SJCRH30 (cell line): ENCODE data around the gene RASGEF1C. TPM values are rescaled to one million over a fixed set of nuclear protein-coding genes. Genes with fewer than 3 reads are reported as not detected.

ENCODE experiments used
- DNase-seq, 2 experiments: peaks; one replicate each; pipeline ENCODE4 v3.0.0-alpha.2; 2015 to 2020
- H3K27ac ChIP-seq: fragments of 250-450 bp; sonication (Bioruptor Pico); 2 replicates; pipeline ENCODE4 v1.5.1; 2020; ENCODE audit warnings: mild to moderate bottlenecking, moderate library complexity
- H3K27me3 ChIP-seq: fragments of 250-450 bp; sonication (Bioruptor Pico); 2 replicates; pipeline ENCODE4 v1.5.1; 2020; ENCODE audit warnings: mild to moderate bottlenecking, moderate library complexity
- H3K36me3 ChIP-seq: fragments of 250-450 bp; sonication (Bioruptor Pico); 2 replicates; pipeline ENCODE4 v1.5.1; 2020; ENCODE audit warnings: mild to moderate bottlenecking, moderate library complexity
- H3K4me1 ChIP-seq: fragments of 250-450 bp; sonication (Bioruptor Pico); 2 replicates; pipeline ENCODE4 v1.5.1; 2020; ENCODE audit warnings: mild to moderate bottlenecking, moderate library complexity
- H3K4me3 ChIP-seq: fragments of 250-450 bp; sonication (Bioruptor Pico); 2 replicates; pipeline ENCODE4 v1.5.1; 2020; ENCODE audit warnings: mild to moderate bottlenecking, moderate library complexity
- H3K9me3 ChIP-seq: fragments of 250-450 bp; sonication (Bioruptor Pico); replicated peaks from 2 replicates; pipeline ENCODE4 v1.5.1; 2020; ENCODE audit warnings: mild to moderate bottlenecking, moderate library complexity
- total RNA-seq: library from RNA; depleted of rRNA; stranded (reverse); fragments of >200 nt; shearing (Covaris generic); gene quantifications from 2 replicates; pipeline ENCODE4 v1.2.3, GENCODE V29; 2014

The RASGEF1C gene
- total RNA-seq, 1 experiment from 2014 or later, result not detected

GRCh38 chr5:180122875-180123274 is 86.1 kb downstream of the RASGEF1C start:
- H3K36me3 ChIP-seq, result no peaks in the 10 kb centered on the region
- H3K4me1 ChIP-seq, result no peaks in the 10 kb centered on the region
- no peak overlapping the region for H3K4me3 ChIP-seq
- H3K9me3 ChIP-seq, result no peaks in the 10 kb centered on the region
- DNase-seq, result no peak
- H3K27ac ChIP-seq, result no peak overlapping the region
- peaks cover 10% of the 10 kb centered on the region; the same call in 1 of the 2 replicates for H3K27me3 ChIP-seq

- H3K27me3 ChIP-seq, result peaks cover 6% of the 10 kb centered on the region; the same call in 1 of the 2 replicates
- H3K4me3 ChIP-seq, result no peak overlapping the region
- H3K4me1 ChIP-seq, result no peaks in the 10 kb centered on the region
- DNase-seq, result no peak
- no peak overlapping the region for H3K27ac ChIP-seq
- no peaks in the 10 kb centered on the region for H3K36me3 ChIP-seq
- H3K9me3 ChIP-seq, result no peaks in the 10 kb centered on the region
Measured at GRCh38 chr5:180121826-180122413, 87.1 kb downstream of the RASGEF1C start.

DNA sequence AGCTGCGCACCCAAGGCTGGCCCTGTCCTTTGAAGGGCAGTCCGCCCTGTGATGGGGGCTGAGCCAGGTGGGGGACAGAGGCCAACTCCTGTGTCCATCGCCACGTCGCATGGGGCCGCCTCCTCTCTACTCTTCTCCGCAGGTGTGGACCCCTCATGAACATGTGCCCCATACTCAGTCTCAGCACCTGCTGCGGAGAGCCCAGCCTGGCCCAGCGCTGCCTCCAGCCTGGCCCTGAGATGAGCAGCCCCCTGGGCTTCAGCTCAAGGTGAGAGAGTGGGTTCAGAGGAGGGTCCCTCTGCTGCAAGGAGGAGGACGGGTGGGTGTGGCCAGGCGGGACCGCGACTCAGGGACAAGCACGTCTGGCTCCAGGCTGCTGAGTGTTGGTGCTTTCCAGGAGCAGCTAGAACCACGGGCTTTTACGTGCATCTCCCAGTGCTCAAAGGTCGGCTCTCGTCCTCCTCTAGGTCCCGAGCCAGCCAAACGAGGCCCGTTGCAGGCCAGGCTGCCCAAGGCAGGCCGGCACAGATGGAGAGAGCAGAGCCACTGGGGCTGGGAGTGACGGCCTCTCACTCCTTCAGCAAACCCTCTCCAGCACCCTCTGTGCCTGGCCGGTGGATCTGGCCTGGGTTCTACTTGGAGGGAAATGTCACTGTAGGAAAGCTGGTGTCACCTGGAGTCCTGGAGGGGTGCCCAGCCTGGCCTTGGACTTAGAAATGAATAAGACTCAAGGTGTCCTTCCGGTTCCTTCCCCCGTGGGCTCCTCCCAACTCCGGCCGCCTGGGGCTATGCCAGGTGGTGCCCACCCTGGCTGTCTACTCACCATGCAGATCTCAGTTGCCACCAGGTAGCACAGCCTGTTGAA is 88.5 kb downstream of the RASGEF1C start:
- no peaks in the 10 kb centered on the region for H3K9me3 ChIP-seq
- H3K4me1 ChIP-seq, result no peaks in the 10 kb centered on the region
- no peak for DNase-seq
- peaks cover 6% of the 10 kb centered on the region; the same call in 1 of the 2 replicates for H3K27me3 ChIP-seq
- H3K27ac ChIP-seq, result no peak overlapping the region
- no peaks in the 10 kb centered on the region for H3K36me3 ChIP-seq
- H3K4me3 ChIP-seq, result no peak overlapping the region

DNA sequence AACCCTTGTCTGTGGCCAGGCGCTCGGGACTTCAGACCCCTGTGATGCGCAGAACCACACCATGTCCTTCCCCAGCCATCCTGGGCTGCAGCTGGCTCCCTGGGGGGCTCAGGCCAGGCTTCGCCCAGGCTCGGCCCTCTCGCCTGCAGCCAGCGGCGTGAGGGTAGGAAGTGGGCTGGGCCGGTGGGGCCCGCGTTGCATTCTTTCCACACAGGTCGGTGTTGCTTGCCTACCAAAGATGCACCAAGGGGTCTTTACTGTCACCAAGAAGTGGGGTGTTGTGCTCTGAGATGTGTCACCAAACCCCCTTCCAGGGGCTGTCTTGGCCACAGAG is 89.1 kb downstream of the RASGEF1C start:
- Histone ChIP-seq H3K4me3 (no peak overlapping the region), H3K4me1 (no peaks in the 10 kb centered on the region), H3K36me3 (no peaks in the 10 kb centered on the region), H3K9me3 (no peaks in the 10 kb centered on the region), H3K27me3 (peaks cover 6% of the 10 kb centered on the region; the same call in 1 of the 2 replicates), H3K27ac (no peak overlapping the region)
- no peak for DNase-seq

GRCh38 chr5:180119031-180119902 is 89.7 kb downstream of the RASGEF1C start:
- Histone ChIP-seq H3K4me1 (no peaks in the 10 kb centered on the region), H3K36me3 (no peaks in the 10 kb centered on the region), H3K27ac (no peak overlapping the region), H3K27me3 (peaks cover 6% of the 10 kb centered on the region; the same call in 1 of the 2 replicates), H3K4me3 (no peak overlapping the region), H3K9me3 (no peaks in the 10 kb centered on the region)
- no peak for DNase-seq

GRCh38 chr5:180118391-180118791 is 90.6 kb downstream of the RASGEF1C start:
- Histone ChIP-seq H3K27me3 (peaks cover 4% of the 10 kb centered on the region; the same call in 1 of the 2 replicates), H3K27ac (no peak overlapping the region), H3K9me3 (no peaks in the 10 kb centered on the region), H3K4me3 (no peak overlapping the region), H3K36me3 (no peaks in the 10 kb centered on the region), H3K4me1 (no peaks in the 10 kb centered on the region)
- DNase-seq, result no peak

DNA sequence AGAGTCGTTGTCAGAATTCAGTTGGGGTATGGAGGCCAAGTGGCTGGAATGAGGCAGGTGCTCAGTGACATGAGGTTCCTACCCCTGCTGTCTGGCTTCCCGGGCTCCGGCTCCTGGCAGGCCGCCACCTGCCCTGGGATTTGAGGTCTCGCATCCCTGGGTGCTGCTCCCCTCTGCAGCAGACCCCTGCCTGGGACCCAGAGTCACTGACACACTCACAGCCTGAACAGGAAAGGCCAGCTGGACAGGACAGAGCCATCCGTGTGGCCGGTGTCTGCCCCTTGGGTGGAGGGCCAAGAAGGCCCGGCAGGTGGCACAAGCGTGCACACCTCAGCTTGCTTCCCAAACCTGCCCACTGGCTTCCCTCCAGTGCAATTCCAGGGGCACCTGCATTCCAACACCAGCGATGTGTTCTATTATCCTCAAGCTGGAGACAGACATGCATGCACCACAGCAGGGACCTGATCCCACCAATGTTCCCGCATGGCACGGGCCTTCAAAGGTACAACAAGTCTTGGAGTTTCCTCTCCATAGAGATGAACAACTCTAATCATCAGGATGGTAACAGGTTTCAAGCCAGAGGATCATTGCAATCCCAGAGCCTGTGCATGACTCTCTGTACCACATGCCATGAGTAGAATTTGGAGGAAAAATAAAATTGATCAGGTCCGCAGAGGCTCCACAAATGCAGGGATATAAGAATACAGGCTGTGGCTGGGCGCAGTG is 91.8 kb downstream of the RASGEF1C start:
- Histone ChIP-seq H3K4me3 (no peak overlapping the region), H3K27me3 (no peaks in the 10 kb centered on the region; the same call in 1 of the 2 replicates), H3K9me3 (no peaks in the 10 kb centered on the region), H3K36me3 (no peaks in the 10 kb centered on the region), H3K4me1 (no peaks in the 10 kb centered on the region), H3K27ac (no peak overlapping the region)
- no peak for DNase-seq

DNA sequence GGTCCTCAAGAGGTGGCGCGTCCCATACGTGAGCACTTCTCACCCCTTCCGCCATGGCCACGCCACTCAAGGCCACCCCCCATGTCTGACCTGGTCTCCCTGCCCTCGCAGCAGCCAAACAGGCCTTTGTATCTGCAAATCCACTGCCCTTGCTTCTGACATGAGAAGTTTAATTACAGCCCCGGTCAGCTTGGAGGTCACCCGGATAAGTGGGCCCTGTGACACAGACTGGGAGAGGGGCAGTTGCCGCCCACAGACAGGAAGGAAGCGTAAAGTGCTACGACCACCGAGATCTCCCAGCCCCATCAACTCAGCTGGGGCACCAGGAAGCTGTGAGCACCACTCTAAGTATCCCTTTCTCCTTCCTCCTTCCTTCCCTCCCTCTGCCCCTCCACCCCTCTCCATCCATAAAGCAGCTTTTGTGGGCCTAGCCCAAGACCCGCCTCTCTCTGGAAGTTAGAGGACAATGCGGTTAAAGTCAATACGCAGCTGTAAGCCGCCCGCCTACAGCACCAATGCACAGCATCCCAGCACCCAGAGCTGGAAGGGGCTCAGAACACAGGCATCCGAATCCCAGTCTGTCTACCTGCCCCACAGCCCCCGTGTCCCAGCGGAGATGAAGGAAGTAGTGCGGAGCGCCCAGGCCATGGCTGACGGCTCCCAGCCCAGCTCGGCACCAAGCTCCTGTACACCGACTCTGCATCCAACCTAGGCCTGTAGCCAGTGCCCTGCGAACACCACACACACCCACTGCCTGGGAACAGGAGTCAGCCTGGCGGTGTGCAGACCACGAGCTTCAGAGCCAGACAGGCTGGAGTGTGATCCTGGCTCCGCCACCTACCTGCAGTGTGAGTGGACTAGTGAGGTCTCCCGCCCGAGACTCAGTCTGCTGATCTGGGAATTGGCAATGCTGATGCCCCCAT is 92.7 kb downstream of the RASGEF1C start:
- no peak overlapping the region for H3K4me3 ChIP-seq
- H3K27me3 ChIP-seq, result no peaks in the 10 kb centered on the region; the same call in 1 of the 2 replicates
- DNase-seq, result no peak
- H3K9me3 ChIP-seq, result no peaks in the 10 kb centered on the region
- no peaks in the 10 kb centered on the region for H3K36me3 ChIP-seq
- no peak overlapping the region for H3K27ac ChIP-seq
- no peaks in the 10 kb centered on the region for H3K4me1 ChIP-seq

DNA sequence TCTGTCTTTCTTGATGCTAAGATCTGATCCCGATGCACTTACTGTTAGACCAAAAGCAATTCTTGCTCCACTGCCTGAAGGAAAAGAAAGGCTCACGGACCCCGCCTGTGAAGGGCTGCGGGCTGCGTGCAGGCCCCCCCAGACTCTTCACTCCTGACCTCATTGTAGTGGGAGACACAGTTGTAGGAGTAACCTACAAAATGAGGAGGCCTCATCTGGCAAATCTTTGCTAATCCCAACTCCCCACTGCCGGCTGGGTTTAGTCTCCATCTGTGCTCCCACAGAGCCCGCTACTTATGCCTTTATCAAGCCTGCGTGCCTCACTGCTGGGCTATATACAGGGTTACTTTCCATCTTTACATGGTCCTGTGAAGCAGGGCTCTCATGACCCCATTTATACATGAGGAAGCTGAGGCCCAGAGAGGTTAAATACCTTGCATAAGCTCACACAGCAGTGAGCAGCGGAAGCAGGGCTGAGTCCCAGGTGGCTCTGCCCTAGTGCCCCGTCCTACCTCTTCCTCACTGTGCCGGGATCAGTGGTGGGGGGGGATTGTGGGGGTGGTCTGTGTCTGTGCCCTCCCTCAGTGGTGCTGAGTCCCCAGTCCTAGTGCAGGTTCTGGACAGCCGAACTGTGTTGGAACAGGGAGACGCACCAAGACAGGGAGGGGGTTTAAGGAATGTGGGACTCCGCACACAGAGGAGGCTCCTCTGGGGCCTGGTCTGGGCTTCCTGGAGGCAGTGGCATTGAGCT is 93.5 kb downstream of the RASGEF1C start:
- H3K27ac ChIP-seq, result no peak overlapping the region
- H3K4me1 ChIP-seq, result no peaks in the 10 kb centered on the region
- H3K9me3 ChIP-seq, result no peaks in the 10 kb centered on the region
- H3K36me3 ChIP-seq, result no peaks in the 10 kb centered on the region
- DNase-seq, result no peak
- no peak overlapping the region for H3K4me3 ChIP-seq
- no peaks in the 10 kb centered on the region; the same call in 1 of the 2 replicates for H3K27me3 ChIP-seq

GRCh38 chr5:180114304-180115003 is 94.6 kb downstream of the RASGEF1C start:
- Histone ChIP-seq H3K27ac (no peak overlapping the region), H3K27me3 (no peaks in the 10 kb centered on the region; the same call in 1 of the 2 replicates), H3K4me3 (no peak overlapping the region), H3K4me1 (no peaks in the 10 kb centered on the region), H3K9me3 (no peaks in the 10 kb centered on the region), H3K36me3 (no peaks in the 10 kb centered on the region)
- no peak for DNase-seq

DNA sequence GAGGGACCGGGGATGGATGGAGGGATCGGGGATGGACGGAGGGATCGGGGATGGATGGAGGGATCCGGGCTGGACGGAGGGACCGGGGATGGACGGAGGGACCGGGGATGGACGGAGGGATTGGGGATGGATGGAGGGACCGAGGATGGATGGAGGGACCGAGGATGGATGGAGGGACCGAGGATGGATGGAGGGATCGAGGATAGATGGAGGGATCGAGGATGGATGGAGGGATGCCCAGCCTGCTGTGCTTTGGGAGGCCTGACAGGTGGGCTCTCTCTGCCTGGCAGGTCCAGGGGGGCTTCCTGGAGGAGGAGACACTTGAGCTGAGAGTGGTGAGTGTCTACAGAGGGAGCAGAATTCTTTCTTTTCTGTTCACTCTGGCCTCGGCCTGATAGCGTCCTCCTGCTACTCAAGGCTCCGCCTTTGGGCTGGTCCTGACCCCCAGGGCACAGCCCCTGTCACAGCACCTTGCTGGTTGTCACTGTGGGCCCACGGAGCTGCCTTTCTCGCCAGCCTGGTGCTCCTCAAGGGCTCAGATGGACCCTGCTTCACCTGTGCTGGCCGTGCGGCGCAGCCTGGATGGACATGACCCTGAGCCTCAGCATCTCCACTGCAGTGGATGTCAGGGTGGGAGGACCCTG is 95.2 kb downstream of the RASGEF1C start:
- H3K4me3 ChIP-seq, result no peak overlapping the region
- no peaks in the 10 kb centered on the region for H3K9me3 ChIP-seq
- no peak for DNase-seq
- no peaks in the 10 kb centered on the region for H3K4me1 ChIP-seq
- no peak overlapping the region for H3K27ac ChIP-seq
- no peaks in the 10 kb centered on the region; the same call in 1 of the 2 replicates for H3K27me3 ChIP-seq
- H3K36me3 ChIP-seq, result no peaks in the 10 kb centered on the region
